Measurements from ENCODE around the gene PHLDB2.

GRCh38 chr3:112017091-112017490 lies 158.0 kb downstream of the PHLDB2 start:
- TF ChIP-seq, protein P1, sequence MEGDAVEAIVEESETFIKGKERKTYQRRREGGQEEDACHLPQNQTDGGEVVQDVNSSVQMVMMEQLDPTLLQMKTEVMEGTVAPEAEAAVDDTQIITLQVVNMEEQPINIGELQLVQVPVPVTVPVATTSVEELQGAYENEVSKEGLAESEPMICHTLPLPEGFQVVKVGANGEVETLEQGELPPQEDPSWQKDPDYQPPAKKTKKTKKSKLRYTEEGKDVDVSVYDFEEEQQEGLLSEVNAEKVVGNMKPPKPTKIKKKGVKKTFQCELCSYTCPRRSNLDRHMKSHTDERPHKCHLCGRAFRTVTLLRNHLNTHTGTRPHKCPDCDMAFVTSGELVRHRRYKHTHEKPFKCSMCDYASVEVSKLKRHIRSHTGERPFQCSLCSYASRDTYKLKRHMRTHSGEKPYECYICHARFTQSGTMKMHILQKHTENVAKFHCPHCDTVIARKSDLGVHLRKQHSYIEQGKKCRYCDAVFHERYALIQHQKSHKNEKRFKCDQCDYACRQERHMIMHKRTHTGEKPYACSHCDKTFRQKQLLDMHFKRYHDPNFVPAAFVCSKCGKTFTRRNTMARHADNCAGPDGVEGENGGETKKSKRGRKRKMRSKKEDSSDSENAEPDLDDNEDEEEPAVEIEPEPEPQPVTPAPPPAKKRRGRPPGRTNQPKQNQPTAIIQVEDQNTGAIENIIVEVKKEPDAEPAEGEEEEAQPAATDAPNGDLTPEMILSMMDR (IDR thresholded peaks at IDR 0.05): no peak
- no peak for TF ChIP-seq POLR2A (IDR thresholded peaks at IDR 0.05)
